Immature natural killer cell (primary cell): Measurements from ENCODE around the gene CDH13. TPM values are rescaled to one million over a fixed set of nuclear protein-coding genes. Genes with fewer than 3 reads are reported as not detected.

ENCODE experiments used
- DNase-seq, 3 donors: peaks; one replicate each; pipeline ENCODE4 v3.0.0; 2022; ENCODE audit warnings: mixed read lengths in 1 of 3
- H3K27ac Mint-ChIP-seq, 6 donors: one replicate each; pipeline ENCODE4 v1.8.0; 2020; ENCODE audit warnings: mixed read lengths in 6 of 6, mild to moderate bottlenecking in 5 of 6, inconsistent platforms in 4 of 6, moderate library complexity in 3 of 6
- H3K27me3 Mint-ChIP-seq, 3 donors: one replicate each; pipeline ENCODE4 v1.8.0; 2020 to 2021; ENCODE audit warnings: low read depth in 3 of 3, mild to moderate bottlenecking in 3 of 3, mixed read lengths in 3 of 3, moderate library complexity in 3 of 3, inconsistent platforms in 1 of 3
- H3K36me3 Mint-ChIP-seq, 3 donors: one replicate each; pipeline ENCODE4 v1.8.0; 2020; ENCODE audit warnings: mixed read lengths in 3 of 3, inconsistent platforms in 2 of 3, mild to moderate bottlenecking in 2 of 3
- H3K4me1 Mint-ChIP-seq, 2 donors: one replicate each; pipeline ENCODE4 v1.8.0; 2020; ENCODE audit warnings: inconsistent platforms in 2 of 2, mild to moderate bottlenecking in 2 of 2, mixed read lengths in 2 of 2, moderate library complexity in 1 of 2
- H3K4me3 Mint-ChIP-seq, 5 donors: one replicate each; pipeline ENCODE4 v1.8.0; 2020; ENCODE audit warnings: mild to moderate bottlenecking in 5 of 5, mixed read lengths in 5 of 5, inconsistent platforms in 3 of 5, moderate library complexity in 3 of 5
- H3K9me3 Mint-ChIP-seq, 6 donors: one replicate each; pipeline ENCODE4 v1.8.0; 2020; ENCODE audit warnings: mild to moderate bottlenecking in 6 of 6, mixed read lengths in 6 of 6, inconsistent platforms in 4 of 6, moderate library complexity in 3 of 6
- polyA plus RNA-seq, 3 donors: library from polyadenylated mRNA; unstranded; fragments of 300-500 nt; fragmentation: Illumina TruSeq; gene quantifications; one replicate each; pipeline ENCODE4 v1.2.3, GENCODE V29; 2021

CDH13 gene
- polyA plus RNA-seq, 3 donors from 2014 or later: not detected

DNA sequence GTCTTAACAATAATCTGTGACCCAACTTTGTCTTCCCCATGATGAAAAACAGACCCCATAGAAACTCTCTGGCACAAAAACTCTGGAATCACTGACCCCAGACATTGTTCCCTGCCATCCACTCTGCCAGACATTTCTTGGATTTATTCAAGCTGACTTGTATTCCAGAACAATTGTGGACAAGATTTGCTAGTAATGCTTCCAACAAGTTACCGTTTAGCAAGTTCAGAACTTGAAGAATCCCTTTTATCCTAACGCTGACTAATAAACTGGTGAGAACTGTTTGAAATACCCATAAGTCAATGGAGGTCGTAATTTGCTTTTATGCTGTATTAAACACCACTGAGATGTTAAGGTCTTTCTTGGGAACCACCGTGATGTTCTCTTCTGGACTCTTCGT lies 1191.5 kb downstream of the CDH13 start:
- no peaks in the 10 kb centered on the region for H3K9me3 Mint-ChIP-seq
- H3K27me3 Mint-ChIP-seq: peaks cover 0 to 5% (median 3%) of the 10 kb centered on the region in 3 donors
- no peaks in the 10 kb centered on the region for H3K36me3 Mint-ChIP-seq
- no peak overlapping the region for H3K4me3 Mint-ChIP-seq
- H3K27ac Mint-ChIP-seq: no peak overlapping the region
- no peaks in the 10 kb centered on the region for H3K4me1 Mint-ChIP-seq
- no peak for DNase-seq

DNA sequence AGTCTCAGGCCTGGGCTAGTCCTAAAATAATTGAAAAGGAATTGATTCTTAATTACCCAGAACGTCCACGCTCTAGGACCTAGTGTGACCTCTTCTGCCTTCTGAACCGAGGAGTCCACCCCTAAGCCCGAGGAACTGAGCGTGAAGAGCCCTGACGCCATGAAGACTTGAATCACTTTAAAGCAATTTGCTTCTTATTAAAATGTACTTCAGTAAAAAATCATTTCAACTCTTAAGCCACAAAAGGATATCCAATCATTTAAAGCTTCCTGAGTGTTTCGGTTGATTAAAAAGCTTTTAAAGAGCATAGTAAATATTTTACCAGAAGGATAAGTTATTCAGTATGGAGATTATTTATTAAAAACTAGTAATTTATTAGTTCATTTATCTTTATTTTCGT lies 1192.6 kb downstream of the CDH13 start:
- no peak overlapping the region for H3K4me3 Mint-ChIP-seq
- no peaks in the 10 kb centered on the region for H3K4me1 Mint-ChIP-seq
- no peak for DNase-seq
- no peaks in the 10 kb centered on the region for H3K9me3 Mint-ChIP-seq
- H3K27ac Mint-ChIP-seq: no peak overlapping the region
- no peaks in the 10 kb centered on the region for H3K36me3 Mint-ChIP-seq
- peaks cover 0 to 5% (median 3%) of the 10 kb centered on the region in 3 donors for H3K27me3 Mint-ChIP-seq

DNA sequence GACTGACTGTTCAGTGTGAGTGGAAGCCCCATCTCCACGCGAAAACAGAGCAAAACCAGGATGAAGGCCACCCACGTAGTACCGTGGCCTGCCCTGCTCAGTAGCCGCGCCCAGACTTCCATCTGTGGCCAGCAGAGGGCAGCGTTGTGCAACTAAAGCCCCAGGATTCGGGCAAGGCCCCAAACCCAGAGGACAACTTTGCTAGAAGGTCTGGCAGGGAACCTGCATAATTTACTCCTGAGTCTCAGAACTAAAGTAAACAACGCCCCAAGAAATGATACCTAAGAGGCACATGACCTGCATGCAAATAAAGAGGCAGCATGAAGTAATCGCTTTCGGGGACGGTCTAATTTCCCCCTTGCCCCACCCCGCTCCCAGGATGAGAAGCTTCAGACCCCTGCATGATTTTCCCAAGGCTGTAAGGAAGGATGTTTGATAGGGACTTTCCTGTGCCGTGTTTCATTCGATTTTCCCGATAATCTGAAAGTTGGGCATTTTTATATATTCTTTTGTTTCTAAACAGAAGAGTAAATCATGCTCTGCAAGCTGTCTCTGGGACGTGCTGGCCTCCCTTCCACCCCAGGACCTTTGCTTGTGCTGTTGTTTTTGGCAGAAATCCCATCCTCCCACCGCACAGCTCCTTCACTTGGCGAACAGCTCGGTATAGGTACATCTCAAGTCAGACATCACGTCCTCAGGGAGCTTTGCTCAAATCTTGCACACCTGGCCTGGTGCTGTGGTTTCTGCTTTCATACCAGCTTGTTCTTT lies 1199.6 kb downstream of the CDH13 start:
- Mint-ChIP-seq H3K4me1 (peaks cover 3 to 6% of the 10 kb centered on the region in 2 donors), H3K27ac (peak overlapping the region in 2 of 6 donors; percentile 2 to 34), H3K9me3 (no peaks in the 10 kb centered on the region), H3K36me3 (no peaks in the 10 kb centered on the region), H3K27me3 (peaks cover 1 to 3% (median 2%) of the 10 kb centered on the region in 3 donors), H3K4me3 (no peak overlapping the region)
- DNase-seq: peak; percentile 56 to 66 (median 58)

DNA sequence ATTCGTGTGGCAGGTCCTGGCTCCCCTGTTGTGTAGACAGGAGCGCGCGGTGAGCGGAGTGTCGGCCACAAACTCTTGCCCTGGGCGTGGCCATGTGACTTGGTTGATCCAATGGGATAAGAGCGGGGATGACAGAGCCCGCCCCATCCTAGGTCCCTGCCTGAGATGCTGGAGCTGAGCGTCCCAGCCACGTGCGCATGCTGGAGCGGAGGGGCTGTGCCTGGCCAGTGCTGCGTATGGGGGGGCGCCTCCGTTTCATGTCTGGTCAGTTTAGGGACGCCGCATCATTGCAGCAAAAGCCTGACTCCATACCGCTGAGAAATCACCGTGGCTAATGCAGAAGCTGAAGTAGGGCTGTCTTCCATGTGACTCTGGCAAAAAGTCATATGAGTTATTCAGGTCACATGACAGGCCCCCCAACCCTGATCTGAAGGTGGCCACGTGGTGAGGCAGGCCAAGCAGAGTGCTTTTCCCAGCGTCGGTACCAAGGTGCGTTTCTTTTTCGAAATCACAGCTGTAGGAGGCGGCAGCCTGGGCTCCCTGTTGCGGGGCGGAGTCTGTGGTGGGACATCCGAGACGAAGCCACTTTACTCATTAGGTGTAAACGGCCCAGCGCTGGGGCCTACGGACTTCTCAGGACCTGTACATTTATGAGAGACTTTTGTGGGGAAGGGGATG lies 1203.5 kb downstream of the CDH13 start:
- H3K27ac Mint-ChIP-seq: no peak overlapping the region
- H3K9me3 Mint-ChIP-seq: no peaks in the 10 kb centered on the region
- peaks cover 3 to 9% of the 10 kb centered on the region in 2 donors for H3K4me1 Mint-ChIP-seq
- H3K4me3 Mint-ChIP-seq: no peak overlapping the region
- DNase-seq: no peak
- H3K36me3 Mint-ChIP-seq: no peaks in the 10 kb centered on the region
- peaks cover 0 to 4% (median 2%) of the 10 kb centered on the region in 3 donors for H3K27me3 Mint-ChIP-seq

DNA sequence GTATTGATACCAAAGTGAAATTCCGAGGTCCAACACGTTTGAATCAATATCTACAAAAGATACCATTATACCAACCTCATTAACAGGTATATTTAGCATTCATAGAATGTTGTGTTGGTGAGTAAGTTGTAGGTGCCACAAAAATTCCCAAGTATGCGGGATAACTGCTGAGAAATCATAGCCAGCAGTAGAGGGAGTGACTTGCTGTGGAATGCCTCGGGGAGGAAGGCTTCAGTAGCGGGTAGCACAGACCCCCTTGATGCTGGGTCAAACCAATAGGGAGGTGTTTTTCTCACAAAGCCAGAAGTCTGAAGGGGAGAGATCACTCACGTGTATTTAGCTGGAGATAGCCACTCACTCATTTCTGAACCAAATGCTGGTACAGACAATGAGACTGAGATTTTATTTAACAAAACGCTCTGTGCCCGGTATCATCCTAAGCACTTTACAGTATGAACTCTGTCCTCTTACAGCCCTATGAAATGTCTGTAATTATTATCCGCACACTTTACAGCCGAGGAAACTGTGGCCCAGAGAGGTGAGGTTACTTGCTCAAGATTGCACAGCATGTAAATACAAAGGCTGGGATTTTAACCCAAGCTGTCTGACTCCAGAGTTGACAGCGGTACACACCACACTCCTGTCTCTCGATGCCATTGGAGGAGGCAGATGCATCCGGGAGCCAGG lies 1204.1 kb downstream of the CDH13 start:
- Mint-ChIP-seq H3K9me3 (no peaks in the 10 kb centered on the region), H3K4me3 (no peak overlapping the region), H3K27ac (no peak overlapping the region), H3K4me1 (peaks cover 3 to 12% of the 10 kb centered on the region in 2 donors), H3K27me3 (peaks cover 0 to 4% (median 2%) of the 10 kb centered on the region in 3 donors), H3K36me3 (no peaks in the 10 kb centered on the region)
- DNase-seq: no peak

DNA sequence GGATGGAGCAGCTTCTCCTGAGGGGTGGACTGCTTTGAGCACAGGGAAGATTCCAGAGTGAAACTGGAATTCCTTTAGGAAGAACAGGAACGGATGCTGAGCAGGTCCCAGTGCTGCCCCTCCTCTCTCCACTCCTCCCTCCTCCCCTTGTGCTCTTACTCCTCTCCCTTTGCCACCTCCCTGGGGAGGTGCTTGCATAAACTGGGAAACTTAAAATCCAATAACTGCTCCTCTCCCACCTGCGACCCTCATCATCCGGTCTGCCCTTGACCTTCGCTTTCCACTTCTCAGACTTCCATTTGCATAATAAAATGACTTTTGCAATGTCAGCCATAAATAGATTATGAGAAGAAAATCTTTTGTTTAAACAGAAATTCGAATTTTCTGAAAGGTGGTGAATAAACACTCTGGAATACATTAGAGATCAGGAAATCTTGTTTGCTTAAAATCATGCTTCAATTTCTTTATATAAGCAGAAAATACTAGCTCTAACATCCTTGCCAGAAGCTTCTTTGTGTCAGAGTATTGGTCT lies 1204.8 kb downstream of the CDH13 start:
- no peak overlapping the region for H3K4me3 Mint-ChIP-seq
- DNase-seq: no peak
- H3K27me3 Mint-ChIP-seq: peaks cover 2 to 5% (median 5%) of the 10 kb centered on the region in 3 donors
- H3K9me3 Mint-ChIP-seq: no peaks in the 10 kb centered on the region
- H3K36me3 Mint-ChIP-seq: no peaks in the 10 kb centered on the region
- no peak overlapping the region for H3K27ac Mint-ChIP-seq
- peaks cover 3 to 15% of the 10 kb centered on the region in 2 donors for H3K4me1 Mint-ChIP-seq

DNA sequence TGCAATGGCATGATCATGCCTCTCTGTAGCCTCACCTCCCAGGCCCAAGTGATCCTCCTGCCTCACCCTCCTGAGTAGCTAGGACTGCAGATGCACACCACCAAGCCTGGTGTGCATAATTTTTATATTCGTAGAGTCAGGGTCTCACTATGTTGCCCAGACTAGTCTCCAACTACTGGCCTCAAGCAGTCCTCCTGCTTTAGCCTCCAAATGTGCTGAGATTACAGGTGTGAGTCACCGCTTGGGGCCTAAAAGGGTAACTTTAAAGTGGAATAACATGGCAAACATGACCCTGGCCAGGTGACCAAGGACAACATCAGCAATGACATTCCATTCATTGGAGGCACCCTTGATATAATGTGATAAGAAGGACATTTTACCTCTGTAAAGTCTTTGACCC lies 1207.2 kb downstream of the CDH13 start:
- no peak for DNase-seq
- H3K36me3 Mint-ChIP-seq: no peaks in the 10 kb centered on the region
- peaks cover 2 to 14% (median 8%) of the 10 kb centered on the region in 3 donors for H3K27me3 Mint-ChIP-seq
- H3K27ac Mint-ChIP-seq: no peak overlapping the region
- peaks cover 3 to 17% of the 10 kb centered on the region in 2 donors for H3K4me1 Mint-ChIP-seq
- peaks cover 0 to 2% (median 0%) of the 10 kb centered on the region in 6 donors for H3K9me3 Mint-ChIP-seq
- H3K4me3 Mint-ChIP-seq: no peak overlapping the region

DNA sequence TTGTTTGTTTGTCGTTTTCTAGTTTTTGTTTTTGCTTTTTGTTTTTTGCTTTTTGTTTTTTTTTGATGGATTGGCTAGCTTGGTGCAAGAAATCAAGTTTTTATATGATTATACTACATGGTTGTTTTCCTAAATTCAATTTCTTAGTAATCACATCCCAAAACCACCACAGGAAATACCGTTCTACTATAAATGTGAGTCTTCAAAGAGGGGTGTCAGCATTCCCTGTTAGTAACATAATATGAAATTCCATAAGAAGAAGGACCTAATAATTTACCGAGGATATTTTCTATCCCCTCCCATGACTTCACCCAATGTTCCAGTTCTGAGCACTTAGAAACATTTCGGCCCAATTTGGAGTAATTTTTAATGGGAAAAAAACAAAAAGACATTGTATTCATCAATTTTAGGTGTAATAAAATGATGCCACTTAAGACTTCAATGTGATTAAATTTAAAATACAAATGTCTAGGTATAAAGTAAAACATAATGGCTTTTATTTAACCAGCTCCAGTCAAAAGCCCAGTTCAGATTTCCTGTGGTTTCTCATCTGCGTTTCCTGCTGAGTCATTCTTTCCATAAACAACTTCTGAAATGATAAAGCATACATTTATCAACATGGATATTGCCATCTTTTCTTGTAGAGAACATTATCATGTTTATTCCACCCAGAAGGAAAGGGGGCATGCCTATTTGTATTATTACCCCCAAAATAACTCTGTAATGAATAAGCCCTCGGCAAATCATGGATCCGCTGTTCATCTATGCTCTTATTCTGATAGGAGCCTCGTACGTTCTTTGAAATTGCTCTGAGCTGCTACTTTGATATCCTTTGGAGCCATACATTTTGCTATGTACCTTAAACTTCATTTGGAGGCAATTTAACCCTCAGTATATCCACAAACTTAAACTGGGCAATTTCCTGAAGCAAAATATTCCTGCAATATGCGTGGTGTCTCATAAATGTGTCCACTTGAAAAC lies 1209.1 kb downstream of the CDH13 start:
- Mint-ChIP-seq H3K27me3 (peaks cover 2 to 22% (median 8%) of the 10 kb centered on the region in 3 donors), H3K4me3 (peak overlapping the region in 2 of 5 donors; percentile 54), H3K9me3 (peaks cover 0 to 2% (median 0%) of the 10 kb centered on the region in 6 donors), H3K27ac (no peak overlapping the region), H3K36me3 (no peaks in the 10 kb centered on the region), H3K4me1 (peaks cover 3 to 17% of the 10 kb centered on the region in 2 donors)
- DNase-seq: peak in 1 of 3 donors; percentile 3

DNA sequence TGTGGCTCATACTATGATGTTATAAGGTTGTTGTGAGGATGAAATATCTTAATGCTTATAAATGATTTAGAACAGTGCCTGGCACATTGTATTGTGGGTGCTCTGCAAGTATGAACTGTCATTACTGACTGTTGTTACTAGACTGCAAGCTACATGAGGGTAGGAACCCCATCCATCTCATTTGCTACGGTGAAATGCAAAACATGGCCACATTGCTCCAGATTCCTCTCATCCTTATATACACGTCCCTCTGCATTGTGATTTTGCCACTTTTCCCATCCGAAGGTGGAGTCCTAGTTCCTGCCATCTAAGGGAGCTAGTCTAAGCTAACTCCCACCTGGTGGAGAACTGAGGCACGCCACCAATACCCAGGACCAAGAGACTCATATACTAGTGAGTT lies 1210.8 kb downstream of the CDH13 start:
- H3K4me1 Mint-ChIP-seq: peaks cover 3 to 17% of the 10 kb centered on the region in 2 donors
- peaks cover 2 to 27% (median 7%) of the 10 kb centered on the region in 3 donors for H3K27me3 Mint-ChIP-seq
- H3K36me3 Mint-ChIP-seq: no peaks in the 10 kb centered on the region
- H3K9me3 Mint-ChIP-seq: peaks cover 0 to 2% (median 0%) of the 10 kb centered on the region in 6 donors
- no peak for DNase-seq
- H3K4me3 Mint-ChIP-seq: no peak overlapping the region
- no peak overlapping the region for H3K27ac Mint-ChIP-seq

DNA sequence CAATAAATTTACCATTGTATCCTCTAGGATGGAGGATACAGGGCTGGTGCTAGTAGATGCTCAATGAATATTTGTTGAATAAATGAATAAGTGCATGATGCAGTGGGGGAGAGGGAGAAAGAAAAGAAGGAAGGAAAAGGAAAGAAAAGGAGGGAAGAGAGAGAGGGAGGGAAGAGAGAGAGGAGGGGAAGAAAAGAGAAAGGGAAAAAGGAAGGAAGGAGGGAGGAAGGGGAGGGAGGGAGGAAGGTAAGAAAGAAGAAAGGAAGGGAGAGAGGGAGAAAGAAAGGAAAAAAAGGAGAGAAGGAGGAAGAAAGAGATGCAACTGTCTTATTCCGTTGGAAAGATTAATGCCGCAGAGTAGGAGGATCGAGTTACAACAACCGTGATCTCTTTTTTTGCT lies 1211.4 kb downstream of the CDH13 start:
- Mint-ChIP-seq H3K36me3 (no peaks in the 10 kb centered on the region), H3K4me1 (peaks cover 3 to 17% of the 10 kb centered on the region in 2 donors)

DNA sequence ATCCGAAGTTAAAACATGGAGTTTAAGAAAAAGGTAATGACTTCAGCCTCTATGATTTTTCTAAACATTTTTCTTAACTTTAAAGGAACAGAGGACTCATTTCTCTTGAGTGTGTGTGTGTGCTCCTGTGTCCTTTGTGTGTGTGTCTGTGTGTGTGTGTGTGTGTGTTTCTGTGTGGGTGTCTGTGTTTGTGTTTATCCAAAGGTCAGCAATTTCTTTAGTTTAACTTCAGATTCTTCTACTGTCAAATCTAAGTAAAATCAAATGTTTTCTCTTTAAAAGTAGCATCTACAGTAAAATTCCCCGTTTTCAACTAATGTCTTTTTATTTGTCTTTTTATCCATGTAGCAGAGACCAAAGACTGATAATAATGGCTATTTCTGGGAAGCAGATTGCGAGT lies 1212.8 kb downstream of the CDH13 start:
- Mint-ChIP-seq H3K4me1 (peaks cover 3 to 17% of the 10 kb centered on the region in 2 donors), H3K27me3 (peaks cover 2 to 27% (median 6%) of the 10 kb centered on the region in 3 donors), H3K36me3 (no peaks in the 10 kb centered on the region), H3K4me3 (no peak overlapping the region), H3K9me3 (peaks cover 0 to 3% (median 0%) of the 10 kb centered on the region in 6 donors), H3K27ac (no peak overlapping the region)
- no peak for DNase-seq

More for the DNA sequence above, 1211.4 kb downstream of the CDH13 start:
- Mint-ChIP-seq H3K4me3 (no peak overlapping the region), H3K9me3 (peaks cover 0 to 2% (median 0%) of the 10 kb centered on the region in 6 donors), H3K27me3 (peaks cover 2 to 27% (median 6%) of the 10 kb centered on the region in 3 donors), H3K27ac (no peak overlapping the region)
- no peak for DNase-seq

DNA sequence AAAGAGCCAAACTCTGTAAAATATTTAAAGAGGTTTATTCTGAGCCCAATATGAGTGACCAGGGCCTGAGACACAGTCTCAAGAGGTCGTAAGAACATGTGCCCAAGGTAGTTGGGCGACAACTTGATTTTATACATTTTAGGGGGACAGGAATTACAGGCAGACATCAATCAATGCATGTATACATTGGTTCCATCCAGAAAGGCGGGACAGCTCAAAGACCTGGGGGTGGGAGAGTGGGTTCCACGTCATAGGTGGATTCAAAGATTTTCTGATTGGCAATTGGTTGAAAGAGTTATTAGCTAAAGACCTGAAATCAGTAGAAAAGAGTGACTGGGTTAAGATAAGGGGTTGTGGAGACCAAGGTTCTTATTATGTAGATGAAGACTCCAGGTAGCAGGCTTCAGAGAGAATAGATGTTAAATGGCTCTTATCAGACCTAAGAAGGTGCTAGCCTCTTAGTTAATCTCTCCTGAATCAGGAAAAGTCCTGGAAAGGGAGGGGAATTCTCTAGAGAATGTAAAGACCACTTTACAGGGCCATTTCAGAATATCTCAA lies 1213.4 kb downstream of the CDH13 start:
- peaks cover 3 to 16% of the 10 kb centered on the region in 2 donors for H3K4me1 Mint-ChIP-seq
- no peaks in the 10 kb centered on the region for H3K36me3 Mint-ChIP-seq
- DNase-seq: no peak
- peaks cover 2 to 27% (median 6%) of the 10 kb centered on the region in 3 donors for H3K27me3 Mint-ChIP-seq
- H3K9me3 Mint-ChIP-seq: peaks cover 0 to 3% (median 0%) of the 10 kb centered on the region in 6 donors
- no peak overlapping the region for H3K4me3 Mint-ChIP-seq
- H3K27ac Mint-ChIP-seq: no peak overlapping the region
